Liver (tissue), 3 donors: Measurements from ENCODE around the gene FAM185A.
"Not testable (repeated sequence)": the region's sequence is repeated elsewhere in the genome, so short reads cannot be mapped to it uniquely, and the experiment has no call there.

Experiments used
- EGR1 ChIP-seq, 2 donors: IDR thresholded peaks; 2 replicates each; pipeline ENCODE4 v1.6.1; 2016 to 2018; ENCODE audit warnings: antibody characterized with exemption in 2 of 2, low read depth in 2 of 2
- FOXA1 ChIP-seq: IDR thresholded peaks from 2 replicates; pipeline ENCODE4 v1.6.1; 2016; ENCODE audit warnings: antibody characterized with exemption
- GABPA ChIP-seq, 2 donors: IDR thresholded peaks in 1 of 2; conservative IDR thresholded peaks in 1 of 2; 2 replicates each; pipeline ENCODE4 v1.6.1; 2016; ENCODE audit warnings: antibody characterized with exemption in 2 of 2, mild to moderate bottlenecking in 1 of 2, moderate library complexity in 1 of 2
- HNF4A ChIP-seq, 2 donors: conservative IDR thresholded peaks; 2 replicates each; pipeline ENCODE4 v1.6.1; 2016; ENCODE audit warnings: antibody characterized with exemption in 2 of 2, mild to moderate bottlenecking in 2 of 2
- HNF4G ChIP-seq: IDR thresholded peaks from 2 replicates; pipeline ENCODE4 v1.6.1; 2016; ENCODE audit warnings: antibody characterized with exemption
- RAD21 ChIP-seq, 2 donors: IDR thresholded peaks; 2 replicates each; pipeline ENCODE4 v1.6.1; 2016; ENCODE audit warnings: antibody characterized with exemption in 2 of 2, mild to moderate bottlenecking in 2 of 2
- RXRA ChIP-seq, 2 donors: IDR thresholded peaks; 2 replicates each; pipeline ENCODE4 v1.6.1; 2017 to 2018; ENCODE audit warnings: antibody characterized with exemption in 2 of 2, mild to moderate bottlenecking in 1 of 2
- SP1 ChIP-seq: IDR thresholded peaks from 2 replicates; pipeline ENCODE4 v1.6.1; 2018; ENCODE audit warnings: antibody characterized with exemption, mild to moderate bottlenecking
- YY1 ChIP-seq: IDR thresholded peaks from 2 replicates; pipeline ENCODE4 v1.6.1; 2016; ENCODE audit warnings: antibody characterized with exemption, mild to moderate bottlenecking
- TF ChIP-seq, protein P1 (sequence below): fragments of 150-350 bp; IDR thresholded peaks from 2 replicates; pipeline ENCODE4 v1.5.1; 2017; ENCODE audit warnings: improper control_type of control experiment, low read depth, low read length; ENCODE audit not compliant: missing input control
- donor health status: healthy.
- donor health status: healthy.

DNA sequence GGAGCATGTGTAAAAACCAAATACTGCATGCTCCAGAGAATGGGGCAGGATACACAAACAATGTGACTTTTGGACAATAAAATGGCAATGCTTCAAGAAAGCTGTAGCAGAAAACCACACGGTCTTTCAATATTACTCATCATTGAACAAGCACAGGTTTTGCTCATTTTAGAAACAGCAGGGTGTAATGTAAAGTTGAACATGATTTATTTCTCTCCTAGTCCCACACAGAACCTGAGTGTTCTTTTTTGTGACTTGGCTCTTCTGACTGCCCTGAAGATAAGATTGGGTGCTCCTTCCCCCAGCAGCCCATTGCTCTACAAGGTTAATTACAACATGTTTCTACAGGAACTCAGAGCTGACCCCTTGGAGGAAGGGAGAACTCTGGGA lies 35.1 kb upstream of the FAM185A start:
- not testable (repeated sequence) for TF ChIP-seq YY1; RAD21 (IDR thresholded peaks at IDR 0.05); EGR1 (IDR thresholded peaks at IDR 0.05; ENCODE audit: low read depth in 2 of 2); SP1; FOXA1; HNF4A (conservative IDR thresholded peaks at IDR 0.05); RXRA (IDR thresholded peaks at IDR 0.05); GABPA (IDR thresholded peaks at IDR 0.05 in 1 of 2, conservative IDR thresholded peaks at IDR 0.05 in 1 of 2); HNF4G
- TF ChIP-seq, protein P1, sequence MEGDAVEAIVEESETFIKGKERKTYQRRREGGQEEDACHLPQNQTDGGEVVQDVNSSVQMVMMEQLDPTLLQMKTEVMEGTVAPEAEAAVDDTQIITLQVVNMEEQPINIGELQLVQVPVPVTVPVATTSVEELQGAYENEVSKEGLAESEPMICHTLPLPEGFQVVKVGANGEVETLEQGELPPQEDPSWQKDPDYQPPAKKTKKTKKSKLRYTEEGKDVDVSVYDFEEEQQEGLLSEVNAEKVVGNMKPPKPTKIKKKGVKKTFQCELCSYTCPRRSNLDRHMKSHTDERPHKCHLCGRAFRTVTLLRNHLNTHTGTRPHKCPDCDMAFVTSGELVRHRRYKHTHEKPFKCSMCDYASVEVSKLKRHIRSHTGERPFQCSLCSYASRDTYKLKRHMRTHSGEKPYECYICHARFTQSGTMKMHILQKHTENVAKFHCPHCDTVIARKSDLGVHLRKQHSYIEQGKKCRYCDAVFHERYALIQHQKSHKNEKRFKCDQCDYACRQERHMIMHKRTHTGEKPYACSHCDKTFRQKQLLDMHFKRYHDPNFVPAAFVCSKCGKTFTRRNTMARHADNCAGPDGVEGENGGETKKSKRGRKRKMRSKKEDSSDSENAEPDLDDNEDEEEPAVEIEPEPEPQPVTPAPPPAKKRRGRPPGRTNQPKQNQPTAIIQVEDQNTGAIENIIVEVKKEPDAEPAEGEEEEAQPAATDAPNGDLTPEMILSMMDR: not testable (repeated sequence)
